CD4-positive, alpha-beta memory T cell (primary cell): ENCODE results near the gene ACTR1B. TPM values are rescaled to one million over a fixed set of nuclear protein-coding genes. Genes with fewer than 3 reads are reported as not detected.
"Not testable (repeated sequence)": the region's sequence is repeated elsewhere in the genome, so short reads cannot be mapped to it uniquely, and the experiment has no call there.

Experiments used
- CTCF ChIA-PET: fragments of 350-600 bp; sonication (Branson Sonifier 250); formaldehyde crosslinking; loops from one replicate; lab custom pipeline; 2021; ENCODE audit warnings: inconsistent platforms; ENCODE audit not compliant: partially characterized antibody; lab: Charles Lee
- POLR2A ChIA-PET: fragments of 350-600 bp; sonication (Branson Sonifier 250); formaldehyde crosslinking; loops from one replicate; lab custom pipeline; 2021; ENCODE audit not compliant: partially characterized antibody; lab: Charles Lee
- DNase-seq, 5 donors: peaks; one replicate each; pipeline versions ENCODE4 v3.0.0 to v3.0.0-alpha.2; 2020 to 2022; ENCODE audit warnings: mixed read lengths in 1 of 5
- H3K27ac ChIP-seq: one replicate; pipeline ENCODE4 v1.7.0; 2013; ENCODE audit warnings: low read depth, low read length
- H3K27me3 ChIP-seq: 2 replicates; pipeline ENCODE4 v1.7.0; 2013; ENCODE audit warnings: mild to moderate bottlenecking, low read length, moderate library complexity; ENCODE audit not compliant: insufficient read depth
- H3K36me3 ChIP-seq: 2 replicates; pipeline ENCODE4 v1.7.0; 2013; ENCODE audit warnings: mild to moderate bottlenecking, low read length, moderate library complexity; ENCODE audit not compliant: insufficient read depth
- H3K4me1 ChIP-seq: 2 replicates; pipeline ENCODE4 v1.7.0; 2013; ENCODE audit warnings: mild to moderate bottlenecking, low read length, moderate library complexity; ENCODE audit not compliant: insufficient read depth
- H3K4me3 ChIP-seq, 2 donors: one replicate each; pipeline ENCODE4 v1.7.0; 2013; ENCODE audit warnings: low read length in 2 of 2, mild to moderate bottlenecking in 1 of 2
- H3K9me3 ChIP-seq, 2 donors: one replicate each; pipeline ENCODE4 v1.7.0; 2013; ENCODE audit warnings: low read length in 2 of 2, control low read depth in 1 of 2; ENCODE audit not compliant: control insufficient read depth in 1 of 2
- H3K27ac Mint-ChIP-seq, 7 donors: one replicate each; pipeline ENCODE4 v1.8.0; 2020 to 2021; ENCODE audit warnings: mixed read lengths in 7 of 7, mild to moderate bottlenecking in 6 of 7, inconsistent platforms in 3 of 7, moderate library complexity in 3 of 7
- H3K27me3 Mint-ChIP-seq, 2 donors: one replicate each; pipeline ENCODE4 v1.8.0; 2020 to 2021; ENCODE audit warnings: mixed read lengths in 2 of 2
- H3K36me3 Mint-ChIP-seq, 2 donors: one replicate each; pipeline ENCODE4 v1.8.0; 2020 to 2021; ENCODE audit warnings: mixed read lengths in 2 of 2, inconsistent platforms in 1 of 2, mild to moderate bottlenecking in 1 of 2
- H3K4me1 Mint-ChIP-seq, 4 donors: one replicate each; pipeline ENCODE4 v1.8.0; 2020 to 2021; ENCODE audit warnings: mixed read lengths in 4 of 4, mild to moderate bottlenecking in 1 of 4
- H3K4me3 Mint-ChIP-seq, 8 donors: one replicate each; pipeline ENCODE4 v1.8.0; 2020 to 2021; ENCODE audit warnings: mixed read lengths in 8 of 8, mild to moderate bottlenecking in 7 of 8, moderate library complexity in 6 of 8, inconsistent platforms in 3 of 8
- H3K9me3 Mint-ChIP-seq, 8 donors: one replicate each; pipeline ENCODE4 v1.8.0; 2020 to 2021; ENCODE audit warnings: mixed read lengths in 8 of 8, mild to moderate bottlenecking in 5 of 8, inconsistent platforms in 3 of 8, moderate library complexity in 1 of 8
- intact Hi-C: fragments of 100-400 bp; cut with micrococcal nuclease; formaldehyde crosslinking; loops from one replicate; pipeline ENCODE4 v1.15.1; 2023
- polyA plus RNA-seq, 2 donors: library from polyadenylated mRNA; unstranded; fragments of 300-500 nt; fragmentation: Illumina TruSeq; gene quantifications; one replicate each; pipeline ENCODE4 v1.2.3, GENCODE V29; 2021
- total RNA-seq, 2 experiments: library from RNA; stranded (reverse); gene quantifications; one replicate each; pipeline ENCODE4 v1.2.3, GENCODE V29; 2021

Gene ACTR1B
- total and polyA plus RNA-seq, 4 experiments from 2014 or later: 12.0 to 97.6 (median 55.8) TPM

GRCh38 chr2:97693476-97693875, 29.6 kb upstream of the ACTR1B start:
- H3K27me3 ChIP-seq: no peaks in the 10 kb centered on the region
- no peak overlapping the region for H3K4me3 ChIP-seq
- no peaks in the 10 kb centered on the region for H3K36me3 ChIP-seq
- H3K9me3 ChIP-seq: no peaks in the 10 kb centered on the region
- Mint-ChIP-seq H3K4me1 (peaks cover 4 to 14% (median 7%) of the 10 kb centered on the region in 4 donors), H3K36me3 (no peaks in the 10 kb centered on the region), H3K27ac (no peak overlapping the region), H3K9me3 (peaks cover 0 to 2% (median 0%) of the 10 kb centered on the region in 8 donors), H3K4me3 (no peak overlapping the region), H3K27me3 (no peaks in the 10 kb centered on the region)
- H3K4me1 ChIP-seq: no peaks in the 10 kb centered on the region
- DNase-seq: no peak
- intact Hi-C loops: no loop called here
- H3K27ac ChIP-seq: no peak overlapping the region
- POLR2A ChIA-PET: no interaction called here
- CTCF ChIA-PET: no interaction called here

GRCh38 chr2:97691166-97691565, 27.3 kb upstream of the ACTR1B start:
- Histone ChIP-seq H3K4me1 (no peaks in the 10 kb centered on the region), H3K27me3 (no peaks in the 10 kb centered on the region), H3K27ac (no peak overlapping the region), H3K36me3 (no peaks in the 10 kb centered on the region), H3K9me3 (no peaks in the 10 kb centered on the region), H3K4me3 (no peak overlapping the region)
- ChIA-PET CTCF (interaction anchor here (0.7 to 1.5 kb wide), 4 partner anchors 9 to 101 kb away, joined by 3 to 6 read pairs (median 3); no protein-coding TSS in a partner anchor), POLR2A (no interaction called here)
- Mint-ChIP-seq H3K9me3 (peaks cover 0 to 2% (median 0%) of the 10 kb centered on the region in 8 donors), H3K27me3 (no peaks in the 10 kb centered on the region), H3K4me3 (no peak overlapping the region), H3K27ac (no peak overlapping the region), H3K4me1 (peaks cover 4 to 9% (median 6%) of the 10 kb centered on the region in 4 donors), H3K36me3 (no peaks in the 10 kb centered on the region)
- DNase-seq: no peak
- intact Hi-C loops: no loop called here

- ChIA-PET CTCF (interaction anchor here (1.3 kb wide), 1 partner anchor 62 kb away, joined by 3 read pairs; no protein-coding TSS in a partner anchor), POLR2A (no interaction called here)
- H3K9me3 Mint-ChIP-seq: no peaks in the 10 kb centered on the region
- Histone ChIP-seq H3K27me3 (no peaks in the 10 kb centered on the region), H3K4me3 (no peak overlapping the region), H3K4me1 (no peaks in the 10 kb centered on the region), H3K9me3 (no peaks in the 10 kb centered on the region), H3K27ac (no peak overlapping the region), H3K36me3 (no peaks in the 10 kb centered on the region)
- intact Hi-C loops: no loop called here
- peaks cover 4 to 9% (median 6%) of the 10 kb centered on the region in 4 donors for H3K4me1 Mint-ChIP-seq
- no peaks in the 10 kb centered on the region for H3K27me3 Mint-ChIP-seq
- no peak overlapping the region for H3K4me3 Mint-ChIP-seq
- no peak for DNase-seq
- H3K36me3 Mint-ChIP-seq: no peaks in the 10 kb centered on the region
- peak overlapping the region in 2 of 7 donors; percentile 34 to 76 for H3K27ac Mint-ChIP-seq
These were observed 24.4 kb upstream of the ACTR1B start for GRCh38 chr2:97688062-97688827.

- H3K27me3 Mint-ChIP-seq, H3K27ac Mint-ChIP-seq, H3K27ac ChIP-seq, H3K4me3 ChIP-seq, H3K9me3 Mint-ChIP-seq, H3K27me3 ChIP-seq, H3K4me1 Mint-ChIP-seq, H3K9me3 ChIP-seq, DNase-seq, H3K36me3 ChIP-seq, H3K4me1 ChIP-seq, intact Hi-C loops, CTCF ChIA-PET, POLR2A ChIA-PET, H3K36me3 Mint-ChIP-seq, H3K4me3 Mint-ChIP-seq: not testable (repeated sequence)
These were observed 23.4 kb upstream of the ACTR1B start for GRCh38 chr2:97687235-97687634.

GRCh38 chr2:97678298-97678697, 14.5 kb upstream of the ACTR1B start:
- intact Hi-C loops: no loop called here
- H3K9me3 Mint-ChIP-seq: no peaks in the 10 kb centered on the region
- H3K36me3 Mint-ChIP-seq: peaks cover 0 to 5% of the 10 kb centered on the region in 2 donors
- CTCF ChIA-PET: no interaction called here
- H3K9me3 ChIP-seq: no peaks in the 10 kb centered on the region
- H3K27ac ChIP-seq: no peak overlapping the region
- DNase-seq: no peak
- no peak overlapping the region for H3K4me3 ChIP-seq
- peaks cover 0 to 3% (median 0%) of the 10 kb centered on the region in 4 donors for H3K4me1 Mint-ChIP-seq
- no peaks in the 10 kb centered on the region for H3K4me1 ChIP-seq
- no peaks in the 10 kb centered on the region for H3K36me3 ChIP-seq
- POLR2A ChIA-PET: no interaction called here
- H3K27ac Mint-ChIP-seq: no peak overlapping the region
- H3K4me3 Mint-ChIP-seq: no peak overlapping the region
- H3K27me3 Mint-ChIP-seq: peaks cover 0 to 9% of the 10 kb centered on the region in 2 donors
- no peaks in the 10 kb centered on the region for H3K27me3 ChIP-seq

- CTCF ChIA-PET: interaction anchor here (1.3 kb wide), 1 partner anchor 32 kb away, joined by 3 read pairs; no protein-coding TSS in a partner anchor
- DNase-seq: no peak
- Mint-ChIP-seq H3K9me3 (no peaks in the 10 kb centered on the region), H3K27me3 (peaks cover 0 to 9% of the 10 kb centered on the region in 2 donors), H3K36me3 (peaks cover 0 to 5% of the 10 kb centered on the region in 2 donors), H3K4me1 (peaks cover 0 to 3% (median 0%) of the 10 kb centered on the region in 4 donors), H3K27ac (no peak overlapping the region), H3K4me3 (no peak overlapping the region)
- Histone ChIP-seq H3K4me3 (no peak overlapping the region), H3K27ac (no peak overlapping the region), H3K4me1 (no peaks in the 10 kb centered on the region), H3K9me3 (no peaks in the 10 kb centered on the region), H3K27me3 (no peaks in the 10 kb centered on the region), H3K36me3 (no peaks in the 10 kb centered on the region)
- POLR2A ChIA-PET: no interaction called here
- intact Hi-C loops: no loop called here
These were observed 13.6 kb upstream of the ACTR1B start for GRCh38 chr2:97677480-97677879.

- Mint-ChIP-seq H3K9me3 (no peaks in the 10 kb centered on the region), H3K27me3 (peaks cover 0 to 9% of the 10 kb centered on the region in 2 donors), H3K4me3 (no peak overlapping the region), H3K27ac (no peak overlapping the region), H3K4me1 (peaks cover 0 to 3% (median 0%) of the 10 kb centered on the region in 4 donors), H3K36me3 (peaks cover 0 to 5% of the 10 kb centered on the region in 2 donors)
- DNase-seq: no peak
- intact Hi-C loops: no loop called here
- no peaks in the 10 kb centered on the region for H3K27me3 ChIP-seq
- no peaks in the 10 kb centered on the region for H3K4me1 ChIP-seq
- ChIA-PET CTCF (interaction anchor here (1.3 to 2.4 kb wide), 3 partner anchors 11 to 60 kb away, joined by 3 to 10 read pairs (median 4); no protein-coding TSS in a partner anchor), POLR2A (no interaction called here)
- no peaks in the 10 kb centered on the region for H3K36me3 ChIP-seq
- no peak overlapping the region for H3K4me3 ChIP-seq
- no peaks in the 10 kb centered on the region for H3K9me3 ChIP-seq
- no peak overlapping the region for H3K27ac ChIP-seq
These were observed 12.8 kb upstream of the ACTR1B start for GRCh38 chr2:97676620-97677019.
